ENCODE results near the gene TPK1. TPM values are rescaled to one million over a fixed set of nuclear protein-coding genes. Genes with fewer than 3 reads are reported as not detected.

Gene TPK1
- polyA plus RNA-seq, 1 of the 3 experiments (the other 2 are of a cell fraction) = 3.3 TPM

DNA sequence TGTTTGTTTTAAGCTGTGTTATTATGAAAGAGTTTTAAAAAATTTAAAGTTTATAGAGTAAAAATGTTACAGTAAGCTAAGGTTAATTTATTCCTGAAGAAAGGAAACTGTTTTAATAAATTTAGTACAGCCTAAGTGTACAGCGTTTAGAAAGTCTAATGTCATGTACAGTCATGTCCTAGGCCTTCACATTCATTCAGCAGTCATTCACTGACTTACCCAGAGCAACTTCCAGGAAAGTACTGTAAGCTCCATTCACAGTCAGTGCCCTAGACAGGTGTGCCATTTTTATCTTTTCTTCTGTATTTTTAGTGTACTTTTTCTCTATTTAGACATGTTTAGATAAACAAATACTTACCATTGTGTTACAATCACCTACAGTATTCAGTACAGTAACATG, 126.8 kb downstream of the TPK1 start:
- WGBS (ENCODE audit: low lambda C conversion rate) = 4% methylated on average over 1 of the region's 1 CpG
- Histone ChIP-seq H3K79me2 (ENCODE audit: insufficient read depth) (no peaks in the 10 kb centered on the region), H3K9ac (no peak overlapping the region), H4K20me1 (ENCODE audit: insufficient read depth) (no peaks in the 10 kb centered on the region), H3K9me2 (no peaks in the 10 kb centered on the region), H3K36me3 (replicated peaks in 1 of 2; ENCODE audit: control insufficient read depth in 1 of 2, insufficient read depth in 2 of 2, low read length in 1 of 2) (no peaks in the 10 kb centered on the region), H3F3A (replicated peaks; ENCODE audit: insufficient read depth) (no peaks in the 10 kb centered on the region), H3K4me3 (ENCODE audit: low read depth in 2 of 2, low read length in 1 of 2) (no peak overlapping the region), H2AFZ (ENCODE audit: low read depth) (no peak overlapping the region), H3K27me3 (ENCODE audit: insufficient read depth) (no peaks in the 10 kb centered on the region), H3K4me1 (ENCODE audit: control insufficient read depth in 1 of 2, insufficient read depth in 2 of 2, low read depth in 1 of 2, low read length in 1 of 2) (no peaks in the 10 kb centered on the region), H3K27ac (ENCODE audit: low read depth in 2 of 2, low read length in 1 of 2) (no peak overlapping the region), H3K4me2 (no peak overlapping the region), H3K9me3 (no peaks in the 10 kb centered on the region)
- TF ChIP-seq, protein P1, sequence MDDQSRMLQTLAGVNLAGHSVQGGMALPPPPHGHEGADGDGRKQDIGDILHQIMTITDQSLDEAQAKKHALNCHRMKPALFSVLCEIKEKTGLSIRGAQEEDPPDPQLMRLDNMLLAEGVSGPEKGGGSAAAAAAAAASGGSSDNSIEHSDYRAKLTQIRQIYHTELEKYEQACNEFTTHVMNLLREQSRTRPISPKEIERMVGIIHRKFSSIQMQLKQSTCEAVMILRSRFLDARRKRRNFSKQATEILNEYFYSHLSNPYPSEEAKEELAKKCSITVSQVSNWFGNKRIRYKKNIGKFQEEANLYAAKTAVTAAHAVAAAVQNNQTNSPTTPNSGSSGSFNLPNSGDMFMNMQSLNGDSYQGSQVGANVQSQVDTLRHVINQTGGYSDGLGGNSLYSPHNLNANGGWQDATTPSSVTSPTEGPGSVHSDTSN (IDR thresholded peaks at IDR 0.05) = no peak
- TF ChIP-seq YY1 (IDR thresholded peaks at IDR 0.05; ENCODE audit: low read depth) (no peak), GABPA (IDR thresholded peaks at IDR 0.05; ENCODE audit: low read depth) (no peak), RXRA (IDR thresholded peaks at IDR 0.05; ENCODE audit: borderline replicate concordance, low read depth) (no peak), JUND (IDR thresholded peaks at IDR 0.05) (no peak), CHD2 (IDR thresholded peaks at IDR 0.05; ENCODE audit: low read length, partially characterized antibody) (no peak), MEF2A (IDR thresholded peaks at IDR 0.05; ENCODE audit: borderline replicate concordance, low read depth) (no peak), TCF12 (IDR thresholded peaks at IDR 0.05) (no peak), SMC3 (IDR thresholded peaks at IDR 0.05; ENCODE audit: low read depth, low read length) (no peak), POLR2AphosphoS5 (IDR thresholded peaks at IDR 0.05; ENCODE audit: low read depth, low read length) (no peak)
- TF ChIP-seq, protein P2, sequence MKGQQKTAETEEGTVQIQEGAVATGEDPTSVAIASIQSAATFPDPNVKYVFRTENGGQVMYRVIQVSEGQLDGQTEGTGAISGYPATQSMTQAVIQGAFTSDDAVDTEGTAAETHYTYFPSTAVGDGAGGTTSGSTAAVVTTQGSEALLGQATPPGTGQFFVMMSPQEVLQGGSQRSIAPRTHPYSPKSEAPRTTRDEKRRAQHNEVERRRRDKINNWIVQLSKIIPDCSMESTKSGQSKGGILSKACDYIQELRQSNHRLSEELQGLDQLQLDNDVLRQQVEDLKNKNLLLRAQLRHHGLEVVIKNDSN (IDR thresholded peaks at IDR 0.05; ENCODE audit: borderline replicate concordance, low read depth) = no peak
- TF ChIP-seq, protein P3, sequence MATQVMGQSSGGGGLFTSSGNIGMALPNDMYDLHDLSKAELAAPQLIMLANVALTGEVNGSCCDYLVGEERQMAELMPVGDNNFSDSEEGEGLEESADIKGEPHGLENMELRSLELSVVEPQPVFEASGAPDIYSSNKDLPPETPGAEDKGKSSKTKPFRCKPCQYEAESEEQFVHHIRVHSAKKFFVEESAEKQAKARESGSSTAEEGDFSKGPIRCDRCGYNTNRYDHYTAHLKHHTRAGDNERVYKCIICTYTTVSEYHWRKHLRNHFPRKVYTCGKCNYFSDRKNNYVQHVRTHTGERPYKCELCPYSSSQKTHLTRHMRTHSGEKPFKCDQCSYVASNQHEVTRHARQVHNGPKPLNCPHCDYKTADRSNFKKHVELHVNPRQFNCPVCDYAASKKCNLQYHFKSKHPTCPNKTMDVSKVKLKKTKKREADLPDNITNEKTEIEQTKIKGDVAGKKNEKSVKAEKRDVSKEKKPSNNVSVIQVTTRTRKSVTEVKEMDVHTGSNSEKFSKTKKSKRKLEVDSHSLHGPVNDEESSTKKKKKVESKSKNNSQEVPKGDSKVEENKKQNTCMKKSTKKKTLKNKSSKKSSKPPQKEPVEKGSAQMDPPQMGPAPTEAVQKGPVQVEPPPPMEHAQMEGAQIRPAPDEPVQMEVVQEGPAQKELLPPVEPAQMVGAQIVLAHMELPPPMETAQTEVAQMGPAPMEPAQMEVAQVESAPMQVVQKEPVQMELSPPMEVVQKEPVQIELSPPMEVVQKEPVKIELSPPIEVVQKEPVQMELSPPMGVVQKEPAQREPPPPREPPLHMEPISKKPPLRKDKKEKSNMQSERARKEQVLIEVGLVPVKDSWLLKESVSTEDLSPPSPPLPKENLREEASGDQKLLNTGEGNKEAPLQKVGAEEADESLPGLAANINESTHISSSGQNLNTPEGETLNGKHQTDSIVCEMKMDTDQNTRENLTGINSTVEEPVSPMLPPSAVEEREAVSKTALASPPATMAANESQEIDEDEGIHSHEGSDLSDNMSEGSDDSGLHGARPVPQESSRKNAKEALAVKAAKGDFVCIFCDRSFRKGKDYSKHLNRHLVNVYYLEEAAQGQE (IDR thresholded peaks at IDR 0.05; ENCODE audit: low read depth, low read length) = no peak
- TF ChIP-seq, protein P4, sequence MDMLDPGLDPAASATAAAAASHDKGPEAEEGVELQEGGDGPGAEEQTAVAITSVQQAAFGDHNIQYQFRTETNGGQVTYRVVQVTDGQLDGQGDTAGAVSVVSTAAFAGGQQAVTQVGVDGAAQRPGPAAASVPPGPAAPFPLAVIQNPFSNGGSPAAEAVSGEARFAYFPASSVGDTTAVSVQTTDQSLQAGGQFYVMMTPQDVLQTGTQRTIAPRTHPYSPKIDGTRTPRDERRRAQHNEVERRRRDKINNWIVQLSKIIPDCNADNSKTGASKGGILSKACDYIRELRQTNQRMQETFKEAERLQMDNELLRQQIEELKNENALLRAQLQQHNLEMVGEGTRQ (IDR thresholded peaks at IDR 0.05; ENCODE audit: borderline replicate concordance, low read depth, low read length) = no peak
- TF ChIP-seq, protein P5, sequence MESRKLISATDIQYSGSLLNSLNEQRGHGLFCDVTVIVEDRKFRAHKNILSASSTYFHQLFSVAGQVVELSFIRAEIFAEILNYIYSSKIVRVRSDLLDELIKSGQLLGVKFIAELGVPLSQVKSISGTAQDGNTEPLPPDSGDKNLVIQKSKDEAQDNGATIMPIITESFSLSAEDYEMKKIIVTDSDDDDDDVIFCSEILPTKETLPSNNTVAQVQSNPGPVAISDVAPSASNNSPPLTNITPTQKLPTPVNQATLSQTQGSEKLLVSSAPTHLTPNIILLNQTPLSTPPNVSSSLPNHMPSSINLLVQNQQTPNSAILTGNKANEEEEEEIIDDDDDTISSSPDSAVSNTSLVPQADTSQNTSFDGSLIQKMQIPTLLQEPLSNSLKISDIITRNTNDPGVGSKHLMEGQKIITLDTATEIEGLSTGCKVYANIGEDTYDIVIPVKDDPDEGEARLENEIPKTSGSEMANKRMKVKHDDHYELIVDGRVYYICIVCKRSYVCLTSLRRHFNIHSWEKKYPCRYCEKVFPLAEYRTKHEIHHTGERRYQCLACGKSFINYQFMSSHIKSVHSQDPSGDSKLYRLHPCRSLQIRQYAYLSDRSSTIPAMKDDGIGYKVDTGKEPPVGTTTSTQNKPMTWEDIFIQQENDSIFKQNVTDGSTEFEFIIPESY (IDR thresholded peaks at IDR 0.05; ENCODE audit: borderline replicate concordance, low read depth) = no peak
- TF ChIP-seq, protein P6, sequence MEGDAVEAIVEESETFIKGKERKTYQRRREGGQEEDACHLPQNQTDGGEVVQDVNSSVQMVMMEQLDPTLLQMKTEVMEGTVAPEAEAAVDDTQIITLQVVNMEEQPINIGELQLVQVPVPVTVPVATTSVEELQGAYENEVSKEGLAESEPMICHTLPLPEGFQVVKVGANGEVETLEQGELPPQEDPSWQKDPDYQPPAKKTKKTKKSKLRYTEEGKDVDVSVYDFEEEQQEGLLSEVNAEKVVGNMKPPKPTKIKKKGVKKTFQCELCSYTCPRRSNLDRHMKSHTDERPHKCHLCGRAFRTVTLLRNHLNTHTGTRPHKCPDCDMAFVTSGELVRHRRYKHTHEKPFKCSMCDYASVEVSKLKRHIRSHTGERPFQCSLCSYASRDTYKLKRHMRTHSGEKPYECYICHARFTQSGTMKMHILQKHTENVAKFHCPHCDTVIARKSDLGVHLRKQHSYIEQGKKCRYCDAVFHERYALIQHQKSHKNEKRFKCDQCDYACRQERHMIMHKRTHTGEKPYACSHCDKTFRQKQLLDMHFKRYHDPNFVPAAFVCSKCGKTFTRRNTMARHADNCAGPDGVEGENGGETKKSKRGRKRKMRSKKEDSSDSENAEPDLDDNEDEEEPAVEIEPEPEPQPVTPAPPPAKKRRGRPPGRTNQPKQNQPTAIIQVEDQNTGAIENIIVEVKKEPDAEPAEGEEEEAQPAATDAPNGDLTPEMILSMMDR (IDR thresholded peaks at IDR 0.05) = no peak
- ChIA-PET CTCF (interaction anchor here (0.6 kb wide), 1 partner anchor 761 kb away, joined by 3 read pairs; no protein-coding TSS in a partner anchor), POLR2A (no interaction called here)
- DNase-seq = no peak
